ENCODE measurements around the gene TTC28.

The TTC28 gene

GRCh38 chr22:28398981-28399380, 280.7 kb downstream of the TTC28 start:
- Histone ChIP-seq H3K4me1 (ENCODE audit: insufficient read depth, insufficient read length) (no peaks in the 10 kb centered on the region), H3K27me3 (ENCODE audit: insufficient read depth, insufficient read length) (no peaks in the 10 kb centered on the region), H3K36me3 (ENCODE audit: insufficient read depth, insufficient read length, low read length) (no peaks in the 10 kb centered on the region), H3K4me3 (ENCODE audit: insufficient read length, low read depth) (no peak overlapping the region), H3K9me3 (ENCODE audit: insufficient read depth, low read length) (no peaks in the 10 kb centered on the region), H3K9ac (ENCODE audit: insufficient read length, low read depth) (no peak overlapping the region)
- no peak for DNase-seq (ENCODE audit: low read depth, low spot score)
- TF ChIP-seq SUZ12 (IDR thresholded peaks at IDR 0.05; ENCODE audit: extremely low read depth, insufficient read depth, insufficient read length), result no peak
- no peak for TF ChIP-seq ZNF274 (IDR thresholded peaks at IDR 0.05; ENCODE audit: low read depth, low read length)
- no peak for TF ChIP-seq YY1 (IDR thresholded peaks at IDR 0.05; ENCODE audit: insufficient read depth, insufficient read length)

- no peaks in the 10 kb centered on the region for H3K27me3 ChIP-seq (ENCODE audit: insufficient read depth, insufficient read length)
- no peaks in the 10 kb centered on the region for H3K36me3 ChIP-seq (ENCODE audit: insufficient read depth, insufficient read length, low read length)
- peaks cover under 1% of the 10 kb centered on the region; the same call in 1 of the 2 replicates for H3K9me3 ChIP-seq (ENCODE audit: insufficient read depth, low read length)
- no peak overlapping the region for H3K9ac ChIP-seq (ENCODE audit: insufficient read length, low read depth)
- H3K4me1 ChIP-seq (ENCODE audit: insufficient read depth, insufficient read length), result no peaks in the 10 kb centered on the region
- TF ChIP-seq YY1 (IDR thresholded peaks at IDR 0.05; ENCODE audit: insufficient read depth, insufficient read length), result no peak
- no peak for TF ChIP-seq SUZ12 (IDR thresholded peaks at IDR 0.05; ENCODE audit: extremely low read depth, insufficient read depth, insufficient read length)
- no peak for TF ChIP-seq ZNF274 (IDR thresholded peaks at IDR 0.05; ENCODE audit: low read depth, low read length)
- DNase-seq (ENCODE audit: low read depth, low spot score), result no peak
- no peak overlapping the region for H3K4me3 ChIP-seq (ENCODE audit: insufficient read length, low read depth)
These were observed 281.3 kb downstream of the TTC28 start for GRCh38 chr22:28398355-28398754.

GRCh38 chr22:28397306-28397705, 282.3 kb downstream of the TTC28 start:
- Histone ChIP-seq H3K9ac (ENCODE audit: insufficient read length, low read depth) (no peak overlapping the region), H3K27me3 (ENCODE audit: insufficient read depth, insufficient read length) (no peaks in the 10 kb centered on the region), H3K4me3 (ENCODE audit: insufficient read length, low read depth) (no peak overlapping the region), H3K9me3 (ENCODE audit: insufficient read depth, low read length) (peaks cover 6% of the 10 kb centered on the region; the same call in 1 of the 2 replicates), H3K36me3 (ENCODE audit: insufficient read depth, insufficient read length, low read length) (no peaks in the 10 kb centered on the region), H3K4me1 (ENCODE audit: insufficient read depth, insufficient read length) (no peaks in the 10 kb centered on the region)
- TF ChIP-seq YY1 (IDR thresholded peaks at IDR 0.05; ENCODE audit: insufficient read depth, insufficient read length), result no peak
- no peak for TF ChIP-seq SUZ12 (IDR thresholded peaks at IDR 0.05; ENCODE audit: extremely low read depth, insufficient read depth, insufficient read length)
- no peak for TF ChIP-seq ZNF274 (IDR thresholded peaks at IDR 0.05; ENCODE audit: low read depth, low read length)
- no peak for DNase-seq (ENCODE audit: low read depth, low spot score)

- no peaks in the 10 kb centered on the region for H3K27me3 ChIP-seq (ENCODE audit: insufficient read depth, insufficient read length)
- H3K36me3 ChIP-seq (ENCODE audit: insufficient read depth, insufficient read length, low read length), result no peaks in the 10 kb centered on the region
- no peak overlapping the region for H3K4me3 ChIP-seq (ENCODE audit: insufficient read length, low read depth)
- no peak for DNase-seq (ENCODE audit: low read depth, low spot score)
- TF ChIP-seq SUZ12 (IDR thresholded peaks at IDR 0.05; ENCODE audit: extremely low read depth, insufficient read depth, insufficient read length) (no peak), ZNF274 (IDR thresholded peaks at IDR 0.05; ENCODE audit: low read depth, low read length) (no peak), YY1 (IDR thresholded peaks at IDR 0.05; ENCODE audit: insufficient read depth, insufficient read length) (no peak)
- H3K9ac ChIP-seq (ENCODE audit: insufficient read length, low read depth), result no peak overlapping the region
- H3K9me3 ChIP-seq (ENCODE audit: insufficient read depth, low read length), result peaks cover 6% of the 10 kb centered on the region; the same call in 1 of the 2 replicates
- no peaks in the 10 kb centered on the region for H3K4me1 ChIP-seq (ENCODE audit: insufficient read depth, insufficient read length)
These were observed 283.5 kb downstream of the TTC28 start for GRCh38 chr22:28395920-28396753.

GRCh38 chr22:28395520-28395919, 284.1 kb downstream of the TTC28 start:
- Histone ChIP-seq H3K4me1 (ENCODE audit: insufficient read depth, insufficient read length) (no peaks in the 10 kb centered on the region), H3K9ac (ENCODE audit: insufficient read length, low read depth) (no peak overlapping the region), H3K27me3 (ENCODE audit: insufficient read depth, insufficient read length) (no peaks in the 10 kb centered on the region), H3K9me3 (ENCODE audit: insufficient read depth, low read length) (peaks cover 6% of the 10 kb centered on the region; the same call in 1 of the 2 replicates), H3K4me3 (ENCODE audit: insufficient read length, low read depth) (no peak overlapping the region), H3K36me3 (ENCODE audit: insufficient read depth, insufficient read length, low read length) (no peaks in the 10 kb centered on the region)
- no peak for DNase-seq (ENCODE audit: low read depth, low spot score)
- no peak for TF ChIP-seq YY1 (IDR thresholded peaks at IDR 0.05; ENCODE audit: insufficient read depth, insufficient read length)

- TF ChIP-seq SUZ12 (IDR thresholded peaks at IDR 0.05; ENCODE audit: extremely low read depth, insufficient read depth, insufficient read length) (no peak), YY1 (IDR thresholded peaks at IDR 0.05; ENCODE audit: insufficient read depth, insufficient read length) (no peak), ZNF274 (IDR thresholded peaks at IDR 0.05; ENCODE audit: low read depth, low read length) (no peak)
- H3K36me3 ChIP-seq (ENCODE audit: insufficient read depth, insufficient read length, low read length), result no peaks in the 10 kb centered on the region
- H3K9ac ChIP-seq (ENCODE audit: insufficient read length, low read depth), result no peak overlapping the region
- H3K4me3 ChIP-seq (ENCODE audit: insufficient read length, low read depth), result no peak overlapping the region
- peaks cover 6% of the 10 kb centered on the region; the same call in 1 of the 2 replicates for H3K9me3 ChIP-seq (ENCODE audit: insufficient read depth, low read length)
- no peak for DNase-seq (ENCODE audit: low read depth, low spot score)
- H3K4me1 ChIP-seq (ENCODE audit: insufficient read depth, insufficient read length), result no peaks in the 10 kb centered on the region
- no peaks in the 10 kb centered on the region for H3K27me3 ChIP-seq (ENCODE audit: insufficient read depth, insufficient read length)
These were observed 285.0 kb downstream of the TTC28 start for GRCh38 chr22:28394513-28395110.

GRCh38 chr22:28381429-28382167, 298.0 kb downstream of the TTC28 start:
- Histone ChIP-seq H3K27me3 (ENCODE audit: insufficient read depth, insufficient read length) (no peaks in the 10 kb centered on the region), H3K4me3 (ENCODE audit: insufficient read length, low read depth) (no peak overlapping the region), H3K4me1 (ENCODE audit: insufficient read depth, insufficient read length) (no peaks in the 10 kb centered on the region), H3K9me3 (ENCODE audit: insufficient read depth, low read length) (no peaks in the 10 kb centered on the region), H3K9ac (ENCODE audit: insufficient read length, low read depth) (no peak overlapping the region), H3K36me3 (ENCODE audit: insufficient read depth, insufficient read length, low read length) (no peaks in the 10 kb centered on the region)
- TF ChIP-seq YY1 (IDR thresholded peaks at IDR 0.05; ENCODE audit: insufficient read depth, insufficient read length) (no peak), ZNF274 (IDR thresholded peaks at IDR 0.05; ENCODE audit: low read depth, low read length) (no peak), SUZ12 (IDR thresholded peaks at IDR 0.05; ENCODE audit: extremely low read depth, insufficient read depth, insufficient read length) (no peak)
- DNase-seq (ENCODE audit: low read depth, low spot score), result no peak
